GM12878 (cell line): Measurements from ENCODE around the gene C19orf81. TPM values are rescaled to one million over a fixed set of nuclear protein-coding genes. Genes with fewer than 3 reads are reported as not detected.

ENCODE experiments used
- ATAC-seq: fragments of 200-7000 bp; cut with Tn5 transposase; 3 replicates; pipeline ENCODE4 v1.9.1; 2020; ENCODE audit warnings: mild to moderate bottlenecking, moderate library complexity
- BruUV-seq: library from RNA; stranded (reverse); fragments of 400-500 nt; replicated peaks from 2 replicates; lab custom pipeline; 2021; lab: Mats Ljungman, UMichigan
- CTCF ChIA-PET: fragments of 300-600 bp; sonication (Branson Sonifier 250); formaldehyde crosslinking; extraction: SDS; loops from one replicate; lab custom pipeline; 2021; ENCODE audit warnings: inconsistent platforms; lab: Yijun Ruan, JAX
- POLR2A ChIA-PET: fragments of 350-600 bp; formaldehyde crosslinking; extraction: SDS; loops from one replicate; lab custom pipeline; 2021; ENCODE audit warnings: inconsistent platforms; lab: Charles Lee
- RAD21 ChIA-PET: fragments of 300-600 bp; sonication (Branson Sonifier 250); formaldehyde crosslinking; loops from one replicate; lab custom pipeline; 2023; ENCODE audit warnings: antibody characterized with exemption; ENCODE audit not compliant: unreplicated experiment; lab: Charles Lee
- SMC1A ChIA-PET: fragments of 300-600 bp; sonication (Branson Sonifier 250); formaldehyde crosslinking; loops from one replicate; lab custom pipeline; 2023; ENCODE audit not compliant: unreplicated experiment, uncharacterized antibody; lab: Charles Lee
- DNase-seq: peaks from one replicate; pipeline ENCODE4 v3.0.0-alpha.2; 2011; ENCODE audit warnings: low read depth, low spot score
- FAIRE-seq: peaks from 3 replicates; lab custom pipeline; 2011; peaks lifted over from hg19 to GRCh38; lab: Jason Lieb, UNC
- H2AFZ ChIP-seq: 2 replicates; pipeline ENCODE4 v1.6.0; 2011; ENCODE audit warnings: low read depth, low read length, control low read depth; ENCODE audit not compliant: control insufficient read depth
- H3K27ac ChIP-seq: 2 replicates; pipeline ENCODE4 v1.5.1; 2011; ENCODE audit warnings: control low read depth; ENCODE audit not compliant: control insufficient read depth, insufficient read depth
- H3K27me3 ChIP-seq, 2 experiments: replicated peaks in 1 of 2; 2 replicates each; pipeline versions ENCODE4 v1.6.0 to v1.6.1; 2011; ENCODE audit warnings: low read length in 1 of 2; ENCODE audit not compliant: control insufficient read depth in 2 of 2, insufficient read depth in 2 of 2
- H3K36me3 ChIP-seq, 2 experiments: 2 replicates each; pipeline ENCODE4 v1.5.1; 2011; ENCODE audit warnings: low read length in 1 of 2; ENCODE audit not compliant: control insufficient read depth in 2 of 2, insufficient read depth in 2 of 2
- H3K4me1 ChIP-seq: 2 replicates; pipeline ENCODE4 v1.6.1; 2011; ENCODE audit warnings: mild to moderate bottlenecking, low read length, moderate library complexity, mixed read lengths; ENCODE audit not compliant: control insufficient read depth, insufficient read depth
- H3K4me2 ChIP-seq: 2 replicates; pipeline ENCODE4 v1.6.0; 2011; ENCODE audit warnings: control low read depth; ENCODE audit not compliant: control insufficient read depth, insufficient read depth
- H3K4me3 ChIP-seq: fragments of 200-600 bp; sonication (generic); 2 replicates; pipeline ENCODE4 v1.5.1; 2016
- H3K79me2 ChIP-seq: 2 replicates; pipeline ENCODE4 v1.6.0; 2011; ENCODE audit warnings: low read length; ENCODE audit not compliant: control insufficient read depth, insufficient read depth
- H3K9ac ChIP-seq: 2 replicates; pipeline ENCODE4 v1.8.0; 2011; ENCODE audit warnings: low read length, control low read depth, mixed read lengths; ENCODE audit not compliant: control insufficient read depth, insufficient read depth
- H3K9me3 ChIP-seq: replicated peaks from 3 replicates; pipeline ENCODE4 v1.5.1; 2011; ENCODE audit warnings: mild to moderate bottlenecking, low read length; ENCODE audit not compliant: control insufficient read depth, insufficient read depth
- H4K20me1 ChIP-seq: 2 replicates; pipeline ENCODE4 v1.6.0; 2011; ENCODE audit not compliant: control insufficient read depth, insufficient read depth
- BHLHE40 ChIP-seq, 2 experiments: fragments of 450-650 bp in 1 of 2; IDR thresholded peaks; 2 replicates each; pipeline ENCODE4 v1.6.1; 2011 to 2017; ENCODE audit warnings: low read depth in 2 of 2, borderline replicate concordance in 1 of 2, improper control_type of control experiment in 1 of 2, low read length in 1 of 2, mild to moderate bottlenecking in 1 of 2
- BMI1 ChIP-seq: fragments of 450-650 bp; IDR thresholded peaks from 2 replicates; pipeline ENCODE4 v1.6.1; 2016; ENCODE audit warnings: mild to moderate bottlenecking, moderate library complexity, borderline replicate concordance
- CREM ChIP-seq: IDR thresholded peaks from 2 replicates; pipeline ENCODE4 v1.6.1; 2014; ENCODE audit warnings: antibody characterized with exemption, low read depth
- FOXK2 ChIP-seq: fragments of 450-650 bp; IDR thresholded peaks from 2 replicates; pipeline ENCODE4 v1.6.1; 2017; ENCODE audit warnings: mild to moderate bottlenecking, moderate library complexity
- NFYB ChIP-seq: IDR thresholded peaks from 2 replicates; pipeline ENCODE4 v1.6.1; 2011; ENCODE audit warnings: low read depth, mild to moderate bottlenecking, low read length, improper control_type of control experiment, moderate library complexity; ENCODE audit not compliant: insufficient read depth
- NR2F1 ChIP-seq: fragments of 450-650 bp; conservative IDR thresholded peaks from 2 replicates; pipeline ENCODE4 v1.6.1; 2017; ENCODE audit warnings: mild to moderate bottlenecking
- NRF1 ChIP-seq: conservative IDR thresholded peaks from 2 replicates; pipeline ENCODE4 v1.6.1; 2011; ENCODE audit warnings: mild to moderate bottlenecking, low read depth, low read length, improper control_type of control experiment
- SMARCA5 ChIP-seq: fragments of 450-650 bp; IDR thresholded peaks from 2 replicates; pipeline ENCODE4 v1.6.1; 2017; ENCODE audit warnings: mild to moderate bottlenecking
- STAT1 ChIP-seq: fragments of 450-650 bp; conservative IDR thresholded peaks from 2 replicates; pipeline ENCODE4 v1.6.1; 2014; ENCODE audit warnings: antibody characterized with exemption, mild to moderate bottlenecking
- TARDBP ChIP-seq: IDR thresholded peaks from 2 replicates; pipeline ENCODE4 v1.6.1; 2016; ENCODE audit warnings: borderline replicate concordance
- YY1 ChIP-seq: IDR thresholded peaks from 2 replicates; pipeline ENCODE4 v1.6.1; 2011; ENCODE audit warnings: low read depth, mild to moderate bottlenecking, low read length
- ZSCAN29 ChIP-seq: fragments of 450-650 bp; IDR thresholded peaks from 2 replicates; pipeline ENCODE4 v1.6.1; 2017; ENCODE audit warnings: mild to moderate bottlenecking, moderate library complexity
- WGBS: methylation state at CpG from one replicate; pipeline ENCODE4 v1.1.6; 2016; ENCODE audit warnings: low lambda C conversion rate; ENCODE audit not compliant: insufficient replicate concordance, insufficient coverage; ENCODE audit errors: missing lambda C conversion rate; 5-methylcytosine and 5-hydroxymethylcytosine counted together
- in situ Hi-C: fragments of 300-500 bp; cut with MboI; formaldehyde crosslinking; loops from 9 replicates; pipeline ENCODE4 v1.14.3; 2018; ENCODE audit warnings: mixed read lengths
- intact Hi-C: fragments of 100-400 bp; cut with micrococcal nuclease; formaldehyde crosslinking; loops from one replicate; pipeline ENCODE4 v1.14.2; 2022; ENCODE audit not compliant: unreplicated experiment
- polyA plus RNA-seq, 11 experiments: library from polyadenylated mRNA; depleted of rRNA in 4 of 11; unstranded in 6 of 11; stranded (reverse) in 5 of 11; fragments of >200 nt; fragmentation: Nextera tagmentation in 4 of 11; fragmentation: Illumina TruSeq in 1 of 11; extraction: Ambion mirVana in 4 of 11; extraction: Trizol in 1 of 11; gene quantifications; 1 replicate in 1 of 11; 2 replicates in 10 of 11; pipeline versions ENCODE4 v1.2.1 to v1.2.3, GENCODE V29; 2011 to 2016; ENCODE audit warnings: inconsistent platforms in 2 of 11, missing spikeins in 2 of 11, low read depth in 1 of 11
- total RNA-seq, 4 experiments: library from RNA; depleted of rRNA in 3 of 4; stranded (reverse); fragments of >200 nt in 3 of 4; fragmentation: Illumina TruSeq in 1 of 4; extraction: Trizol in 1 of 4; gene quantifications; 2 replicates each; pipeline versions ENCODE4 v1.2.1 to v1.2.3, GENCODE V29; 2013 to 2021
- TF ChIP-seq, protein P1 (sequence below): fragments of 450-650 bp; IDR thresholded peaks from 2 replicates; pipeline ENCODE4 v1.6.1; 2016; ENCODE audit warnings: mild to moderate bottlenecking
- TF ChIP-seq, protein P2 (sequence below): fragments of 450-650 bp; IDR thresholded peaks from 2 replicates; pipeline ENCODE4 v1.6.1; 2018; ENCODE audit warnings: mild to moderate bottlenecking, low read depth, moderate library complexity; ENCODE audit not compliant: partially characterized antibody

The C19orf81 gene
- total and polyA plus RNA-seq, 10 of the 15 experiments (the other 5 are each of a cell fraction or from before 2014, with no cell fraction given) = 0.69 TPM; not detected in 9

DNA sequence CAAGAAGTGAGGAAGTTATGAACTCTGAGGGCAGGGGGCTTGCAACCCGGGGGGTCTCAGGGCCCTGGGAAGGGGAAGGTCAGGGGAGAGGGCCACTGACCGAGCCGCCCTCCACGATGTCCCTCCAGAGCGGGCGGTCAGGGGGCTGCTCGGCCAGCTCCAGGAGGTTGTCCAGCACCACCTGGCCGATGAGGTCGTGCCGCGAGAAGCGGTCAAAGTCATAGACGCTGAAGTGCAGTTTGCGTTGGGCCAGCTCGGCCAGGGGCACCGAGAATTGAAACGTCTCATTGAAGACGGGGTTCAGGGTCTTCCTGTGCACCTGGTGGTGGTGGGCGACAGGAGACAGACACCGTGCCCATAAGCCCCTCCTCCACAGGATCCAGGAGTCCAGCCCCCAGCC, 20.1 kb upstream of the C19orf81 start (continued):
- TF ChIP-seq NR2F1 (no peak), NRF1 (no peak)
- TF ChIP-seq, all 136 proteins: peak for 0

DNA sequence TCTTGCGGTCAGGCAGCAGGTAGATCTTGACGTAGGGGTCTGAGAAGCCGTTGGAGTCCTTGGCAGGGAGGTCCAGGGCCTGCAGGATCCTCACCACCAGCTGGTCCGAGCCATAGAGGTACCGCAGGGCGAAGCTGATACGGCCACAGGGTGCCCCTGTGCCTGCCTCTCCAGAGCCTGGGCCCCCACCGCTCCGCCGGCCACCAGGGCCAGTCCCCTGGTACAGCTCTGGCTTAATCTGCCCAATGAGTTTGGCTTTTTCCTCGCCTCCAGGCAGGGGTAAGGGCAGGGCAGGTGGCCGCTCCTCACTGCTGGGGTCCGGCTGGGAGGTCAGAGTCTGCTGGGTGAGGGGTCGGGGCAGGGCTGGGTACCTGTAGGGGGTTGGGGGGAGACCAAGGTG, 19.4 kb upstream of the C19orf81 start:
- TF ChIP-seq NFYB (no peak), BMI1 (no peak), STAT1 (no peak), YY1 (no peak), ZSCAN29 (no peak), FOXK2 (no peak), BHLHE40 (IDR thresholded peaks at IDR 0.05; ENCODE audit: borderline replicate concordance in 1 of 2, low read depth in 2 of 2, low read length in 1 of 2) (no peak), CREM (no peak), SMARCA5 (no peak), TARDBP (no peak)
- TF ChIP-seq, protein P1, sequence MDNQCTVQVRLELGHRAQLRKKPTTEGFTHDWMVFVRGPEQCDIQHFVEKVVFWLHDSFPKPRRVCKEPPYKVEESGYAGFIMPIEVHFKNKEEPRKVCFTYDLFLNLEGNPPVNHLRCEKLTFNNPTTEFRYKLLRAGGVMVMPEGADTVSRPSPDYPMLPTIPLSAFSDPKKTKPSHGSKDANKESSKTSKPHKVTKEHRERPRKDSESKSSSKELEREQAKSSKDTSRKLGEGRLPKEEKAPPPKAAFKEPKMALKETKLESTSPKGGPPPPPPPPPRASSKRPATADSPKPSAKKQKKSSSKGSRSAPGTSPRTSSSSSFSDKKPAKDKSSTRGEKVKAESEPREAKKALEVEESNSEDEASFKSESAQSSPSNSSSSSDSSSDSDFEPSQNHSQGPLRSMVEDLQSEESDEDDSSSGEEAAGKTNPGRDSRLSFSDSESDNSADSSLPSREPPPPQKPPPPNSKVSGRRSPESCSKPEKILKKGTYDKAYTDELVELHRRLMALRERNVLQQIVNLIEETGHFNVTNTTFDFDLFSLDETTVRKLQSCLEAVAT = no peak
- TF ChIP-seq, protein P2, sequence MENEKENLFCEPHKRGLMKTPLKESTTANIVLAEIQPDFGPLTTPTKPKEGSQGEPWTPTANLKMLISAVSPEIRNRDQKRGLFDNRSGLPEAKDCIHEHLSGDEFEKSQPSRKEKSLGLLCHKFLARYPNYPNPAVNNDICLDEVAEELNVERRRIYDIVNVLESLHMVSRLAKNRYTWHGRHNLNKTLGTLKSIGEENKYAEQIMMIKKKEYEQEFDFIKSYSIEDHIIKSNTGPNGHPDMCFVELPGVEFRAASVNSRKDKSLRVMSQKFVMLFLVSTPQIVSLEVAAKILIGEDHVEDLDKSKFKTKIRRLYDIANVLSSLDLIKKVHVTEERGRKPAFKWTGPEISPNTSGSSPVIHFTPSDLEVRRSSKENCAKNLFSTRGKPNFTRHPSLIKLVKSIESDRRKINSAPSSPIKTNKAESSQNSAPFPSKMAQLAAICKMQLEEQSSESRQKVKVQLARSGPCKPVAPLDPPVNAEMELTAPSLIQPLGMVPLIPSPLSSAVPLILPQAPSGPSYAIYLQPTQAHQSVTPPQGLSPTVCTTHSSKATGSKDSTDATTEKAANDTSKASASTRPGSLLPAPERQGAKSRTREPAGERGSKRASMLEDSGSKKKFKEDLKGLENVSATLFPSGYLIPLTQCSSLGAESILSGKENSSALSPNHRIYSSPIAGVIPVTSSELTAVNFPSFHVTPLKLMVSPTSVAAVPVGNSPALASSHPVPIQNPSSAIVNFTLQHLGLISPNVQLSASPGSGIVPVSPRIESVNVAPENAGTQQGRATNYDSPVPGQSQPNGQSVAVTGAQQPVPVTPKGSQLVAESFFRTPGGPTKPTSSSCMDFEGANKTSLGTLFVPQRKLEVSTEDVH = no peak
- H3K27ac ChIP-seq = no peak overlapping the region
- BruUV-seq = no TSS peak
- H3K36me3 ChIP-seq = no peaks in the 10 kb centered on the region
- CTCF ChIA-PET = no interaction called here
- no peak overlapping the region for H3K9ac ChIP-seq
- no peak overlapping the region for H3K4me2 ChIP-seq
- in situ Hi-C loops = no loop called here
- H3K4me1 ChIP-seq = no peaks in the 10 kb centered on the region
- ATAC-seq (no peak), DNase-seq (no peak), FAIRE-seq (no peak)
- WGBS = 51% methylated on average over 13 of the region's 14 CpGs
- POLR2A ChIA-PET = no interaction called here
- H4K20me1 ChIP-seq = no peaks in the 10 kb centered on the region
- intact Hi-C loops = no loop called here
- no peak overlapping the region for H3K4me3 ChIP-seq
- RAD21 ChIA-PET = no interaction called here
- peaks cover 3% of the 10 kb centered on the region; the same call in 1 of the 3 replicates for H3K9me3 ChIP-seq
- SMC1A ChIA-PET = no interaction called here
- no peaks in the 10 kb centered on the region for H3K79me2 ChIP-seq
- no peak overlapping the region for H2AFZ ChIP-seq
- H3K27me3 ChIP-seq = no peaks in the 10 kb centered on the region; a peak in 1 of 4 replicates
